Suprapubic skin (tissue), 3 donors: ENCODE results near the gene RGS12.

Experiments
- CTCF ChIP-seq, 2 donors: fragments of 200-600 bp in 1 of 2; fragments of 450-650 bp in 1 of 2; sonication (generic) in 1 of 2; IDR thresholded peaks; one replicate each; pipeline ENCODE4 v1.5.1; 2016 to 2019; ENCODE audit warnings: antibody characterized with exemption in 2 of 2, mild to moderate bottlenecking in 1 of 2, moderate library complexity in 1 of 2
- EP300 ChIP-seq: sonication (generic); formaldehyde crosslinking; IDR thresholded peaks from one replicate; pipeline ENCODE4 v1.6.1; 2017; ENCODE audit warnings: antibody characterized with exemption

GRCh38 chr4:3313556-3314228, 20.9 kb downstream of the RGS12 start:
- TF ChIP-seq CTCF (IDR thresholded peaks at IDR 0.05) (no peak), EP300 (no peak)
